ENCODE results near the gene SLC29A4. TPM values are rescaled to one million over a fixed set of nuclear protein-coding genes. Genes with fewer than 3 reads are reported as not detected.

Gene SLC29A4
- total RNA-seq, 3 donors from 2014 or later = 5.4 to 7.4 (median 5.5) TPM

DNA sequence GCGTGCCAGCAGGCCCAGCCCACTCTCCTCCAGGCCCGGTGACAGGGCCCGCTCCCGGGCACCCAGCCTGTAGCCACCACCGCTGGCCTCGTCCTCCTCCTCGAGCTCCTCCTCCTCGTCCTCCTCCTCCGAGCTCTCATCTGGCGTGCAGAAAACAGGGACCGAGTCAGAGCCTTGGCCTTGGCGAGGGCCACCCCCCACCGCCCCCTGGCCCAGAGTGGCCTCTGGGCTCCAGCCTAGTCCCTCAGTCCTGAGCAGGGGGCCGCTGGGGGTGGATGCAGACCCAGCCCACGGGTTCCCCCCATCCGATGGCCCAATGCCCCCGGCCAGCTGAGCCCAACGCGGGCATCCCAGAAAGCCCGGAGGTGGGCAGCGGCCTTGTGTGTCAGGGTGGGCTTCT lies 62.9 kb downstream of the SLC29A4 start:
- no peak overlapping the region for H3K4me3 ChIP-seq
- no peaks in the 10 kb centered on the region for H3K9me3 ChIP-seq
- no peak for ATAC-seq
- DNase-seq = no peak
- TF ChIP-seq, protein P1, sequence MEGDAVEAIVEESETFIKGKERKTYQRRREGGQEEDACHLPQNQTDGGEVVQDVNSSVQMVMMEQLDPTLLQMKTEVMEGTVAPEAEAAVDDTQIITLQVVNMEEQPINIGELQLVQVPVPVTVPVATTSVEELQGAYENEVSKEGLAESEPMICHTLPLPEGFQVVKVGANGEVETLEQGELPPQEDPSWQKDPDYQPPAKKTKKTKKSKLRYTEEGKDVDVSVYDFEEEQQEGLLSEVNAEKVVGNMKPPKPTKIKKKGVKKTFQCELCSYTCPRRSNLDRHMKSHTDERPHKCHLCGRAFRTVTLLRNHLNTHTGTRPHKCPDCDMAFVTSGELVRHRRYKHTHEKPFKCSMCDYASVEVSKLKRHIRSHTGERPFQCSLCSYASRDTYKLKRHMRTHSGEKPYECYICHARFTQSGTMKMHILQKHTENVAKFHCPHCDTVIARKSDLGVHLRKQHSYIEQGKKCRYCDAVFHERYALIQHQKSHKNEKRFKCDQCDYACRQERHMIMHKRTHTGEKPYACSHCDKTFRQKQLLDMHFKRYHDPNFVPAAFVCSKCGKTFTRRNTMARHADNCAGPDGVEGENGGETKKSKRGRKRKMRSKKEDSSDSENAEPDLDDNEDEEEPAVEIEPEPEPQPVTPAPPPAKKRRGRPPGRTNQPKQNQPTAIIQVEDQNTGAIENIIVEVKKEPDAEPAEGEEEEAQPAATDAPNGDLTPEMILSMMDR (IDR thresholded peaks at IDR 0.05) = no peak
- no peaks in the 10 kb centered on the region for H3K36me3 ChIP-seq (ENCODE audit: low read depth)
- no peaks in the 10 kb centered on the region for H3K4me1 ChIP-seq (ENCODE audit: low read depth)
- intact Hi-C loops (cut with DNase I, micrococcal nuclease) = no loop called here

DNA sequence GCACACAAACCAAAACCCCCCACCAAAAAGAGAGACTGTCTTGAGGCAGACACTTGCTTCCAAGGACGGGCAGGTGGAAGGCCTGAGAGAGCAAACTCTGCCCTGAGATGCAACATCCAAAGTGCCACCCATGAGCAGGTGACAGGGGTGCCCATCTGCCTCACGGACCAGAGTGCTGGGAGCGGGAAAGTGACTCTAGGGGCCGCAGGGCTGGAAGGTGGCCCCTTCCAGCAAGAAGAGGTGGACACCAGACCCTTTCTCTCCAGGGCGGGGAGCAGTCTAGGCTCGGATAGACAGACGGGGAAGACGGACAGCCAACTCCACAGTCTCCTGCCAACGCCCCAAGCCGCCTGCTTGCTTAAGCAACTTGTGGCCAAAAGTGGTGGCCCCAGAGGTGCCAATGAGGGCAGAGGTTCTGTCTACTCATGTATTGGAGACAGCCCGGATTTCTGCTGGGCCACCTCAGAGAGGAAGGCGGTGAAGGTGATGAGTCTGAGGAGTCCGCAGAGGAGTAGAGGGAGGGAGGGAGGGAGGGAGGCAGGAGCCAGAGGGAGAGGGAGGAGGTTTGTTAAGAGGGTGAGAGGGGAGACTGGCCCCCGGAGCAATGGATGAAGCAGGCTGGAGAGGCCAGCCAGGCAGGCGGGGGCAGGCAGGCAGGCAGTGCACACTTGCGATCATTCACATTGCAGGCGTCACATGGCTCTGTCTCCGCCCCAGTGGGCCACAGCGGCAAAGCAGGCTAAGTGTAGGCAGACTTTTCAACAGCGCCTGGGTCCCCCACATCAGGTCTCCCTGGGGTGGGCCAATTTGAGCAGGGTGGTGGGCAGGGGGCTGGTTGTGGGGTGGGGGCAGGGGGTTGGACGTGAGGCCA lies 65.6 kb downstream of the SLC29A4 start:
- peaks cover under 1% of the 10 kb centered on the region for H3K4me1 ChIP-seq (ENCODE audit: low read depth)
- no peaks in the 10 kb centered on the region for H3K9me3 ChIP-seq
- TF ChIP-seq, protein P1 (IDR thresholded peaks at IDR 0.05) = no peak
- ATAC-seq (no peak), DNase-seq (no peak)
- no peaks in the 10 kb centered on the region for H3K36me3 ChIP-seq (ENCODE audit: low read depth)
- no peak overlapping the region for H3K4me3 ChIP-seq
- intact Hi-C loops (cut with DNase I, micrococcal nuclease) = no loop called here

DNA sequence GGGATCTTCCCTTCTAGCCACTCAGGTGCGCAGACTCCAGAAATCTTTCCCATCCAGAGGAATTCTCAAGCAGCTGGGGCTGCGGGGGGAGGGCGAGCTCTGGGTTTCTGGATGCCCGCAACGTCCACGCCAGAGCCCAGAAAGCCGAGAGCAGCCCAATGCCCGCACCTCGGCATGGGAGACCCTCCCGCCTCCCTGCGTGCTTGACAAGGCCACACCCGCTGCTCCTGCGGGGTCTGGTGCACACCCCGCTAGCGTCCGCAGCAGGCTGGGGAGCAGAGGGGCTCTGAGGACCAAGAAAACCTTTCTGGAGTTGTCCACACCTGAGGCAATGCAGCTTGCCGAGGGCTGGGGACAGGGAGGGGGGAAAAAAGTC lies 66.2 kb downstream of the SLC29A4 start:
- DNase-seq (no peak), ATAC-seq (no peak)
- Histone ChIP-seq H3K9me3 (no peaks in the 10 kb centered on the region), H3K4me3 (no peak overlapping the region), H3K36me3 (ENCODE audit: low read depth) (no peaks in the 10 kb centered on the region), H3K4me1 (ENCODE audit: low read depth) (peaks cover 7% of the 10 kb centered on the region)
- TF ChIP-seq, protein P1 (IDR thresholded peaks at IDR 0.05) = no peak
- intact Hi-C loops (cut with DNase I, micrococcal nuclease) = no loop called here

DNA sequence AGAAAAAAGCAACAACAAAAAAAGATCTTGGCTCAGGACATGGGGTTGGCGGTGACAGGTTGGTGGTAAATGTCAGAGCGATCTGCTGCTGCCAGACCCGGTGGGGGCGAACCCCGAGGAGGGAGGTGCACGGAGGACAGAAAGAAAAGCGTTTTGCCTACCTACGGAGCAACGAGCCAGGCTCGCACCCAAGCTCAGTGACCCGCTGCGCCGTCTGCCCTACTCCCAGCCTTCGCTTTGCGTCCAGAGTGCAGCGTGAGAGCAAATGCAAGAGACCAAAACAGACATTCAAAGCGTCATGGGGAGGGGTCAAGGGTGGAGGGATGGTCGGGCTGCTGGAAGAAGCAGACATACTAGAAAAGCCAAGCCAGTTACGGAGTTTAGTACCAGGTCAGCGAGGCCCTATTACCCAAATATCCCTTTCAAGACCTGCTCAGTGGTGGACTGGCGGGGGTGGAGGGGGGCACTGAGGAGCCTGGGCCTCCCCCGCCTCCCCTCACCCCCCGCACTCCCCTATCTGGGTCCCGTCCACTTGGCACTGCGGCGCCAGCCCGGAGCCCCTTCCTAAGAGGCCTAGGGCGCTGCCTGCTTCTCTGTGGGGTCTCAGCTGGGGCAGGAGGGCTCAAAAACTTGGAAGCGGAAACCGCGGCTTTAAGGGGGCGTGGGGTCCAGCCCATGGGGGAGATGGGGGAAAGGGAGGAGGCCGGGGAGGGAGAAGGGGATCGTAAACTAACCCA lies 66.9 kb downstream of the SLC29A4 start:
- intact Hi-C loops (cut with DNase I, micrococcal nuclease) = no loop called here
- TF ChIP-seq, protein P1 (IDR thresholded peaks at IDR 0.05) = no peak
- Histone ChIP-seq H3K4me1 (ENCODE audit: low read depth) (peaks cover 12% of the 10 kb centered on the region), H3K9me3 (no peaks in the 10 kb centered on the region), H3K36me3 (ENCODE audit: low read depth) (no peaks in the 10 kb centered on the region), H3K4me3 (no peak overlapping the region)
- DNase-seq (no peak), ATAC-seq (no peak)

DNA sequence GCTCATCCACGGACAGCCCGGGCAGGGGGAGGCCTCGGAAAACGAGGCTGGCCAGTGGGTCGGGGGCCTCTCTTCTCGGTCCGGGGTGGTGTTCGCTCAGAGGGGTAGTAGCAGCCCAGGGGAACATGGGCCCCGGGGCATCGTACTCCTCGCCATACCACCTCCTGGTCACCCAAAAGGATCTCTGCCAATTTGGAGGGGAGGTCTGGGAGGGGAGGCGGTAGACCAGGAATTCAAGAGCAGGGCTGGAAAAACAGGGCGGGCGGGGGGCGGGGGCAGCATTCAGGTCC lies 67.4 kb downstream of the SLC29A4 start:
- DNase-seq (no peak), ATAC-seq (no peak)
- no peaks in the 10 kb centered on the region for H3K9me3 ChIP-seq
- H3K4me3 ChIP-seq = no peak overlapping the region
- intact Hi-C loops (cut with DNase I, micrococcal nuclease) = no loop called here
- H3K36me3 ChIP-seq (ENCODE audit: low read depth) = no peaks in the 10 kb centered on the region
- H3K4me1 ChIP-seq (ENCODE audit: low read depth) = peaks cover 17% of the 10 kb centered on the region
- TF ChIP-seq, protein P1 (IDR thresholded peaks at IDR 0.05) = no peak

Measured in mucosa of descending colon (tissue), 3 donors.